GM19193 (cell line): ENCODE data around the gene KLF11.

Experiments
- POLR2A ChIP-seq: IDR thresholded peaks from 4 replicates; pipeline ENCODE4 v1.6.1; 2011; ENCODE audit not compliant: insufficient read depth, insufficient read length; ENCODE audit errors: extremely low read depth

Gene KLF11

GRCh38 chr2:10006236-10007161 lies 36.9 kb upstream of the KLF11 start:
- no peak for TF ChIP-seq POLR2A

GRCh38 chr2:10007435-10007834 lies 35.9 kb upstream of the KLF11 start:
- no peak for TF ChIP-seq POLR2A

- no peak for TF ChIP-seq POLR2A
Measured at GRCh38 chr2:10007921-10008808, 35.2 kb upstream of the KLF11 start.

GRCh38 chr2:10008809-10009176 lies 34.6 kb upstream of the KLF11 start:
- no peak for TF ChIP-seq POLR2A

- TF ChIP-seq POLR2A, result no peak
Measured at GRCh38 chr2:10009271-10009810, 34.0 kb upstream of the KLF11 start.

- no peak for TF ChIP-seq POLR2A
Measured at GRCh38 chr2:10009811-10010781, 33.3 kb upstream of the KLF11 start.

- no peak for TF ChIP-seq POLR2A
Measured at GRCh38 chr2:10012963-10013461, 30.3 kb upstream of the KLF11 start.

- no peak for TF ChIP-seq POLR2A
Measured at GRCh38 chr2:10014418-10015190, 28.7 kb upstream of the KLF11 start.

GRCh38 chr2:10016001-10016801 lies 27.1 kb upstream of the KLF11 start:
- no peak for TF ChIP-seq POLR2A

- TF ChIP-seq POLR2A, result no peak
Measured at GRCh38 chr2:10016802-10017258, 26.5 kb upstream of the KLF11 start.

- TF ChIP-seq POLR2A, result no peak
Measured at GRCh38 chr2:10017313-10017941, 25.9 kb upstream of the KLF11 start.

GRCh38 chr2:10019174-10019573 lies 24.2 kb upstream of the KLF11 start:
- TF ChIP-seq POLR2A, result no peak
